Activated B cell treated with CpG ODN at 0.5 μM for 24 hours (primary cell): ENCODE data around the gene LRRC28. TPM values are rescaled to one million over a fixed set of nuclear protein-coding genes. Genes with fewer than 3 reads are reported as not detected.

Experiments used
- ATAC-seq: fragments of 200-7000 bp; cut with Tn5 transposase; one replicate; pipeline ENCODE4 v1.10.0; 2021; ENCODE audit warnings: low read depth, mild to moderate bottlenecking, moderate library complexity
- CTCF ChIA-PET: fragments of 350-600 bp; sonication (Branson Sonifier 250); formaldehyde crosslinking; loops from one replicate; lab custom pipeline; 2021; ENCODE audit warnings: antibody characterized with exemption; lab: Charles Lee
- POLR2A ChIA-PET: fragments of 350-600 bp; sonication (Branson Sonifier 250); formaldehyde crosslinking; loops from one replicate; lab custom pipeline; 2021; ENCODE audit warnings: antibody characterized with exemption; lab: Charles Lee
- DNase-seq: peaks from one replicate; pipeline ENCODE4 v3.0.0; 2022
- H3K27ac Mint-ChIP-seq: one replicate; pipeline ENCODE4 v1.8.0; 2020; ENCODE audit warnings: mixed read lengths
- H3K27me3 Mint-ChIP-seq: one replicate; pipeline ENCODE4 v1.8.0; 2021; ENCODE audit warnings: mixed read lengths
- H3K36me3 Mint-ChIP-seq: one replicate; pipeline ENCODE4 v1.8.0; 2021; ENCODE audit warnings: low read depth, mixed read lengths
- H3K4me1 Mint-ChIP-seq: one replicate; pipeline ENCODE4 v1.8.0; 2021; ENCODE audit warnings: mixed read lengths
- H3K4me3 Mint-ChIP-seq: one replicate; pipeline ENCODE4 v1.8.0; 2020; ENCODE audit warnings: mild to moderate bottlenecking, mixed read lengths
- H3K9me3 Mint-ChIP-seq: one replicate; pipeline ENCODE4 v1.8.0; 2020; ENCODE audit warnings: mixed read lengths
- intact Hi-C: fragments of 100-400 bp; cut with micrococcal nuclease; formaldehyde crosslinking; loops from one replicate; pipeline ENCODE4 v1.15.1; 2024
- total RNA-seq: library from RNA; stranded (reverse); gene quantifications from 2 replicates; pipeline ENCODE4 v1.2.3, GENCODE V29; 2022
- TF ChIP-seq, protein P1 (sequence below): fragments of 200-600 bp; IDR thresholded peaks from one replicate; pipeline ENCODE4 v1.8.0; 2022; ENCODE audit warnings: antibody characterized with exemption, mild to moderate bottlenecking

Gene LRRC28
- total RNA-seq, 1 donor from 2014 or later: 21.2 TPM

DNA sequence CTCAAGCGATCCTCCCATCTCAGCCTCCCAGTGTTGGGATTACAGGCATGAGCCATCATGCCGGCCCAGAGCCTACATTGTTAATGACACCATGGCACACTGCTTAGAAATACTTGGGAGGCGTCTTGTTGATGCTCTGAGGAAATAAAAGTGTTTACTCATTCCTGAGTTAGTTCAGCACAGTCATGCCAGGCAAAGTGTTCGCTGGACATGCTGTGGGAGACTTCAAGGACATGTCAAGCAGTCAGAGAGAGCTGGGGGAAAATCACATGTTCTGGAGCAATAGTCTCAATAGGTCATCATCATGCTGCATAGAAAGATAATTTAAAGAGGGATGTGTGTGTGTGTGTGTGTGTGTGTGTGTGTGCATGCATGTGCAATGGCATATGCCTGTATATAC is 39.4 kb upstream of the LRRC28 start:
- Mint-ChIP-seq H3K4me1 (no peaks in the 10 kb centered on the region), H3K9me3 (no peaks in the 10 kb centered on the region), H3K27ac (no peak overlapping the region), H3K27me3 (no peaks in the 10 kb centered on the region), H3K36me3 (no peaks in the 10 kb centered on the region), H3K4me3 (no peak overlapping the region)
- CTCF ChIA-PET: interaction anchor here (0.6 to 0.9 kb wide), 2 partner anchors 108 to 111 kb away, joined by 3 to 4 read pairs; no protein-coding TSS in a partner anchor
- intact Hi-C loops: loop anchor here (2.0 to 5.0 kb wide), 4 partner anchors 330 to 900 kb away; no protein-coding TSS in a partner anchor
- no peak for DNase-seq
- POLR2A ChIA-PET: no interaction called here
- ATAC-seq: no peak
- TF ChIP-seq, protein P1, sequence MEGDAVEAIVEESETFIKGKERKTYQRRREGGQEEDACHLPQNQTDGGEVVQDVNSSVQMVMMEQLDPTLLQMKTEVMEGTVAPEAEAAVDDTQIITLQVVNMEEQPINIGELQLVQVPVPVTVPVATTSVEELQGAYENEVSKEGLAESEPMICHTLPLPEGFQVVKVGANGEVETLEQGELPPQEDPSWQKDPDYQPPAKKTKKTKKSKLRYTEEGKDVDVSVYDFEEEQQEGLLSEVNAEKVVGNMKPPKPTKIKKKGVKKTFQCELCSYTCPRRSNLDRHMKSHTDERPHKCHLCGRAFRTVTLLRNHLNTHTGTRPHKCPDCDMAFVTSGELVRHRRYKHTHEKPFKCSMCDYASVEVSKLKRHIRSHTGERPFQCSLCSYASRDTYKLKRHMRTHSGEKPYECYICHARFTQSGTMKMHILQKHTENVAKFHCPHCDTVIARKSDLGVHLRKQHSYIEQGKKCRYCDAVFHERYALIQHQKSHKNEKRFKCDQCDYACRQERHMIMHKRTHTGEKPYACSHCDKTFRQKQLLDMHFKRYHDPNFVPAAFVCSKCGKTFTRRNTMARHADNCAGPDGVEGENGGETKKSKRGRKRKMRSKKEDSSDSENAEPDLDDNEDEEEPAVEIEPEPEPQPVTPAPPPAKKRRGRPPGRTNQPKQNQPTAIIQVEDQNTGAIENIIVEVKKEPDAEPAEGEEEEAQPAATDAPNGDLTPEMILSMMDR: no peak

DNA sequence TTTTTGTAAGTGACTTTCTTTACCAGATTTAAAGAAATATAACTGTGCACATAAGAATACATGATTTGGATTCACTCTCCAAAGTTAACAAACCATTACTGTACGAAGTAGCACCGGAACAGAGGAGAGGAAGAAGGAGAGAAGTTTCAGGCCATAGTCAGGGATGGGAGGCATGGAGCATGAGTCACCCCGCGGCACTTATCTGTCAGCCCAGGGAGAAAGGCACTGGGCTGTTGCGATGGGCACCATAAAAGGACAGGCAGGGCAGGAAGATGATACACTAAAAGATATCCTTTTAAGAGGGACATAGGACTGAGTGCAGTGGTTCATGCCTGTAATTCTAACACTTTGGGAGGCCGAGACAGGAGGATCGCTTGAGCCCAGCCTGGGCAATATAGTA is 38.9 kb upstream of the LRRC28 start:
- POLR2A ChIA-PET: no interaction called here
- DNase-seq (no peak), ATAC-seq (no peak)
- Mint-ChIP-seq H3K27me3 (no peaks in the 10 kb centered on the region), H3K36me3 (no peaks in the 10 kb centered on the region), H3K9me3 (no peaks in the 10 kb centered on the region), H3K27ac (no peak overlapping the region), H3K4me3 (no peak overlapping the region), H3K4me1 (no peaks in the 10 kb centered on the region)
- TF ChIP-seq, protein P1: no peak
- intact Hi-C loops: loop anchor here (2.0 to 5.0 kb wide), 4 partner anchors 330 to 900 kb away; no protein-coding TSS in a partner anchor
- CTCF ChIA-PET: interaction anchor here (1.3 kb wide), 1 partner anchor 30 kb away, joined by 5 read pairs; no protein-coding TSS in a partner anchor

DNA sequence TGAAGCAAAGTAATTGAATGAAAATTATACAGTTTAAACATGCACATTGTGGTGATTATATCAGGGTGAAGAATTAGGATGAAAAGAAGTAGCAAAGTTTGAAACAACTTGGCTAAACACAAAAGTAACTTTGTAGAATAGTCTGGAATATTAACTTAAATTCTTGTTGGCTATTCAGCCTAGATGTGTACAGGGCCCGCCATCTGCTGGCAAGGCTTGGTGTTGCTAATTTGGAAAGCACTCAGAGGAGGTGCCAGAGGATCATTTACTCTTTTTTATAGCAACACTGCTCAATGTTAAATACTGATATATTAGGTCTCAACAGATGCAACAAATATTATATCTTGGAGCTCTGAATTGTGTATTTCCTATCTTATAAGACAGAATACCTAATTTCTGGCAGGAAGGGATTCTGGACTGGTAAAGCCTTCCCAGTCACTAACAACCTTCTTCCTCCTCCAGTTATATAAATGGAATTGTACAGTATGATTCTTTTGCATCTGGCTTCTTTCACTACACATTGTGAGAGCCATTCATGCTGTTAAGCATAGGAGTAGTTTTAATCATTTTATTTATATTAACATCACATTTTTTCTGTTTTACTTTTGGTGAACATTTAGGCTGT is 38.0 kb upstream of the LRRC28 start:
- H3K9me3 Mint-ChIP-seq: no peaks in the 10 kb centered on the region

GRCh38 chr15:99224372-99225214 is 26.7 kb upstream of the LRRC28 start:
- H3K36me3 Mint-ChIP-seq: no peaks in the 10 kb centered on the region
- H3K4me3 Mint-ChIP-seq: no peak overlapping the region
- ATAC-seq: no peak
- TF ChIP-seq, protein P1: no peak
- no peak for DNase-seq
- CTCF ChIA-PET: no interaction called here
- intact Hi-C loops: no loop called here
- POLR2A ChIA-PET: no interaction called here
- H3K9me3 Mint-ChIP-seq: no peaks in the 10 kb centered on the region
- H3K27me3 Mint-ChIP-seq: no peaks in the 10 kb centered on the region
- no peaks in the 10 kb centered on the region for H3K4me1 Mint-ChIP-seq
- no peak overlapping the region for H3K27ac Mint-ChIP-seq

More for the DNA sequence above, 38.0 kb upstream of the LRRC28 start:
- Mint-ChIP-seq H3K27ac (no peak overlapping the region), H3K27me3 (no peaks in the 10 kb centered on the region), H3K4me1 (no peaks in the 10 kb centered on the region), H3K4me3 (no peak overlapping the region), H3K36me3 (no peaks in the 10 kb centered on the region)
- ChIA-PET POLR2A (no interaction called here), CTCF (interaction anchor here (0.9 to 1.8 kb wide), 3 partner anchors 31 to 137 kb away, joined by 3 to 5 read pairs (median 4); no protein-coding TSS in a partner anchor)
- TF ChIP-seq, protein P1: peak; percentile 30
- peak; percentile 30 for DNase-seq
- intact Hi-C loops: loop anchor here (1.0 to 5.0 kb wide), 7 partner anchors 109 to 901 kb away; no protein-coding TSS in a partner anchor
- ATAC-seq: peak; percentile 58

GRCh38 chr15:99226802-99227201 is 24.5 kb upstream of the LRRC28 start:
- ATAC-seq: no peak
- Mint-ChIP-seq H3K27ac (no peak overlapping the region), H3K4me1 (no peaks in the 10 kb centered on the region), H3K36me3 (no peaks in the 10 kb centered on the region), H3K9me3 (no peaks in the 10 kb centered on the region), H3K27me3 (no peaks in the 10 kb centered on the region), H3K4me3 (no peak overlapping the region)
- intact Hi-C loops: no loop called here
- DNase-seq: no peak
- ChIA-PET POLR2A (no interaction called here), CTCF (no interaction called here)
- TF ChIP-seq, protein P1: no peak
